Loucy (cell line): Measurements from ENCODE around the gene KCNJ15.

Experiments
- CTCF ChIP-seq: fragments of 200-600 bp; sonication (generic); conservative IDR thresholded peaks from 2 replicates; pipeline ENCODE4 v1.5.1; 2014; ENCODE audit warnings: mild to moderate bottlenecking, antibody characterized with exemption, low read length
- EZH2phosphoT487 ChIP-seq: fragments of 200-600 bp; IDR thresholded peaks from 2 replicates; pipeline ENCODE4 v1.6.1; 2018; ENCODE audit warnings: antibody characterized with exemption, mild to moderate bottlenecking, moderate library complexity, borderline replicate concordance

GRCh38 chr21:38257667-38258066 is 876 bp downstream of the KCNJ15 start:
- TF ChIP-seq CTCF (no peak), EZH2phosphoT487 (no peak)
